ENCODE data around the gene JADE2. TPM values are rescaled to one million over a fixed set of nuclear protein-coding genes. Genes with fewer than 3 reads are reported as not detected.

Gene JADE2
- total and polyA plus RNA-seq, 2 experiments from 2014 or later = 16.2 to 40.8 TPM

DNA sequence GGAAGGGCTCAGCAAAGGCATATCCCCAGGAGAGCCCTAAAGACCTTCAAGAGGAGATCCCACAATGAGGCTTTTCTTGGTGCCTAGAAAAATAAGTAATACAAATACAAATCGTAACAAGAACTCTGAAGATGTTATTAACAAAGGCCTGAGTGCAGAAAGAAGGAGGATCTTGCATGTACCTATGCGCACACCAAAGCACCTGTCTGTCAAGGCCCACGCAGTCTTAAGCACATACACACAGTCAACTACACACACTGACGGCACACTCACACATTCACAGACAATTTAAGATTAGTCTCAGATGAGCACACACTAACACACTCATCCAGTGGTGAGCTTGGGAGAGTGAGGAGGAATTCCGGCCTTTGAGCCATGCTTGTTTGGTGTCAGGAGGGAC is 38.5 kb downstream of the JADE2 start (continued):
- TF ChIP-seq, protein P1, sequence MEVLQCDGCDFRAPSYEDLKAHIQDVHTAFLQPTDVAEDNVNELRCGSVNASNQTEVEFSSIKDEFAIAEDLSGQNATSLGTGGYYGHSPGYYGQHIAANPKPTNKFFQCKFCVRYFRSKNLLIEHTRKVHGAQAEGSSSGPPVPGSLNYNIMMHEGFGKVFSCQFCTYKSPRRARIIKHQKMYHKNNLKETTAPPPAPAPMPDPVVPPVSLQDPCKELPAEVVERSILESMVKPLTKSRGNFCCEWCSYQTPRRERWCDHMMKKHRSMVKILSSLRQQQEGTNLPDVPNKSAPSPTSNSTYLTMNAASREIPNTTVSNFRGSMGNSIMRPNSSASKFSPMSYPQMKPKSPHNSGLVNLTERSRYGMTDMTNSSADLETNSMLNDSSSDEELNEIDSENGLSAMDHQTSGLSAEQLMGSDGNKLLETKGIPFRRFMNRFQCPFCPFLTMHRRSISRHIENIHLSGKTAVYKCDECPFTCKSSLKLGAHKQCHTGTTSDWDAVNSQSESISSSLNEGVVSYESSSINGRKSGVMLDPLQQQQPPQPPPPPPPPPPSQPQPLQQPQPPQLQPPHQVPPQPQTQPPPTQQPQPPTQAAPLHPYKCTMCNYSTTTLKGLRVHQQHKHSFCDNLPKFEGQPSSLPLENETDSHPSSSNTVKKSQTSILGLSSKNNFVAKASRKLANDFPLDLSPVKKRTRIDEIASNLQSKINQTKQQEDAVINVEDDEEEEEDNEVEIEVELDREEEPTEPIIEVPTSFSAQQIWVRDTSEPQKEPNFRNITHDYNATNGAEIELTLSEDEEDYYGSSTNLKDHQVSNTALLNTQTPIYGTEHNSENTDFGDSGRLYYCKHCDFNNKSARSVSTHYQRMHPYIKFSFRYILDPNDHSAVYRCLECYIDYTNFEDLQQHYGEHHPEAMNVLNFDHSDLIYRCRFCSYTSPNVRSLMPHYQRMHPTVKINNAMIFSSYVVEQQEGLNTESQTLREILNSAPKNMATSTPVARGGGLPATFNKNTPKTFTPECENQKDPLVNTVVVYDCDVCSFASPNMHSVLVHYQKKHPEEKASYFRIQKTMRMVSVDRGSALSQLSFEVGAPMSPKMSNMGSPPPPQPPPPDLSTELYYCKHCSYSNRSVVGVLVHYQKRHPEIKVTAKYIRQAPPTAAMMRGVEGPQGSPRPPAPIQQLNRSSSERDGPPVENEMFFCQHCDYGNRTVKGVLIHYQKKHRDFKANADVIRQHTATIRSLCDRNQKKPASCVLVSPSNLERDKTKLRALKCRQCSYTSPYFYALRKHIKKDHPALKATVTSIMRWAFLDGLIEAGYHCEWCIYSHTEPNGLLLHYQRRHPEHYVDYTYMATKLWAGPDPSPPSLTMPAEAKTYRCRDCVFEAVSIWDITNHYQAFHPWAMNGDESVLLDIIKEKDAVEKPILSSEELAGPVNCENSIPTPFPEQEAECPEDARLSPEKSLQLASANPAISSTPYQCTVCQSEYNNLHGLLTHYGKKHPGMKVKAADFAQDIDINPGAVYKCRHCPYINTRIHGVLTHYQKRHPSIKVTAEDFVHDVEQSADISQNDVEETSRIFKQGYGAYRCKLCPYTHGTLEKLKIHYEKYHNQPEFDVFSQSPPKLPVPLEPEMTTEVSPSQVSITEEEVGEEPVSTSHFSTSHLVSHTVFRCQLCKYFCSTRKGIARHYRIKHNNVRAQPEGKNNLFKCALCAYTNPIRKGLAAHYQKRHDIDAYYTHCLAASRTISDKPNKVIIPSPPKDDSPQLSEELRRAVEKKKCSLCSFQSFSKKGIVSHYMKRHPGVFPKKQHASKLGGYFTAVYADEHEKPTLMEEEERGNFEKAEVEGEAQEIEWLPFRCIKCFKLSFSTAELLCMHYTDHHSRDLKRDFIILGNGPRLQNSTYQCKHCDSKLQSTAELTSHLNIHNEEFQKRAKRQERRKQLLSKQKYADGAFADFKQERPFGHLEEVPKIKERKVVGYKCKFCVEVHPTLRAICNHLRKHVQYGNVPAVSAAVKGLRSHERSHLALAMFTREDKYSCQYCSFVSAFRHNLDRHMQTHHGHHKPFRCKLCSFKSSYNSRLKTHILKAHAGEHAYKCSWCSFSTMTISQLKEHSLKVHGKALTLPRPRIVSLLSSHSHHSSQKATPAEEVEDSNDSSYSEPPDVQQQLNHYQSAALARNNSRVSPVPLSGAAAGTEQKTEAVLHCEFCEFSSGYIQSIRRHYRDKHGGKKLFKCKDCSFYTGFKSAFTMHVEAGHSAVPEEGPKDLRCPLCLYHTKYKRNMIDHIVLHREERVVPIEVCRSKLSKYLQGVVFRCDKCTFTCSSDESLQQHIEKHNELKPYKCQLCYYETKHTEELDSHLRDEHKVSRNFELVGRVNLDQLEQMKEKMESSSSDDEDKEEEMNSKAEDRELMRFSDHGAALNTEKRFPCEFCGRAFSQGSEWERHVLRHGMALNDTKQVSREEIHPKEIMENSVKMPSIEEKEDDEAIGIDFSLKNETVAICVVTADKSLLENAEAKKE (CRISPR knock-in tag; IDR thresholded peaks at IDR 0.05) = no peak

DNA sequence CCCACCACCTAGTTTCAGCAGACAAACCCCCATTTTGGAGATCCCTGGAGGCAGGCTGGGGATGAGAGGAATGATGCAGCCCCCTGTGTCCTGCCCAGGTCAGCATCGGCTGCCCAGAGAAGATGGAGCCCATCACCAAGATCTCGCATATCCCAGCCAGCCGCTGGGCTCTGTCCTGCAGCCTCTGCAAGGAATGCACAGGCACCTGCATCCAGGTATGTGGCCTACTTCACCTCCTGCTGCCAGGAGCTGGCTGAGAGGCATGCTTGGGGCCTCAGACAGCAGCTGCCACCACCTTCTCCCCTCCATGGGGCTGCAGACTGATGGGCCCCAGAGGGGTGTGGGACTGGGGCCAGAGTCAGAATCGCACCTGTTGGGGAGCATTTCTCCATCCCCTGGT is 38.9 kb downstream of the JADE2 start:
- Histone ChIP-seq H3K36me3 (ENCODE audit: insufficient read depth) (peaks cover 20% of the 10 kb centered on the region), H3K9me2 (ENCODE audit: insufficient read depth) (no peaks in the 10 kb centered on the region), H3K4me1 (ENCODE audit: insufficient read depth) (no peaks in the 10 kb centered on the region), H2AFZ (no peak overlapping the region), H3K79me2 (replicated peaks; ENCODE audit: insufficient read depth) (no peaks in the 10 kb centered on the region), H4K20me1 (replicated peaks; ENCODE audit: insufficient read depth) (peaks cover 2% of the 10 kb centered on the region; the same call in 1 of the 2 replicates), H3K27me3 (ENCODE audit: insufficient read depth) (no peaks in the 10 kb centered on the region), H3K4me2 (no peak overlapping the region), H3K27ac (ENCODE audit: low read depth) (no peak overlapping the region), H3F3A (replicated peaks; ENCODE audit: low read depth) (no peaks in the 10 kb centered on the region), H3K4me3 (no peak overlapping the region)
- ATAC-seq = no peak
- H3K4me3 Mint-ChIP-seq = no peak overlapping the region
- peaks cover 14% of the 10 kb centered on the region for H3K27me3 Mint-ChIP-seq (ENCODE audit: insufficient read depth, low read depth, poor library complexity)
- no peaks in the 10 kb centered on the region; the same call in 2 of the 3 replicates for H3K4me1 Mint-ChIP-seq
- no peak for TF ChIP-seq STAT1 (IDR thresholded peaks at IDR 0.05; ENCODE audit: unreplicated experiment)
- no peak for DNase-seq (ENCODE audit: low spot score)
- H3K9me3 Mint-ChIP-seq = no peaks in the 10 kb centered on the region
- H3K36me3 Mint-ChIP-seq (ENCODE audit: low read depth) = peaks cover 73% of the 10 kb centered on the region
- no peak overlapping the region for H3K27ac Mint-ChIP-seq

Measured in GM23338 (cell line).